Measurements from ENCODE around the gene EVC2.

EVC2 gene

GRCh38 chr4:5708449-5709206 is at the start of gene EVC2:
Gene EVC2, minus strand, starts transcription at chr4:5708559. Its CDS starts 46 bp downstream, at chr4:5708513.
- H3K9me3 Mint-ChIP-seq: peaks cover 11% of the 10 kb centered on the region
- peaks cover 3% of the 10 kb centered on the region for H3K36me3 Mint-ChIP-seq
- ATAC-seq (ENCODE audit: low read depth) (no peak), DNase-seq (ENCODE audit: low spot score in 2 of 2) (no peak)
- peak within 1 kb of the TSS; percentile 37 for H3K4me3 Mint-ChIP-seq
- peaks cover 7% of the 10 kb centered on the region for H3K4me1 Mint-ChIP-seq
- H3K27ac Mint-ChIP-seq: no peak within 1 kb of the TSS
- peaks cover 28% of the 10 kb centered on the region for H3K27me3 Mint-ChIP-seq

- Mint-ChIP-seq H3K27me3 (peaks cover 3% of the 10 kb centered on the region), H3K36me3 (no peaks in the 10 kb centered on the region), H3K4me1 (no peaks in the 10 kb centered on the region)
Observed at GRCh38 chr4:5757954-5758353, 49.6 kb upstream of the EVC2 start.

GRCh38 chr4:5757536-5757935 is 49.2 kb upstream of the EVC2 start:
- Mint-ChIP-seq H3K4me1 (no peaks in the 10 kb centered on the region), H3K9me3 (peaks cover 2% of the 10 kb centered on the region), H3K27ac (no peak overlapping the region), H3K27me3 (peaks cover 3% of the 10 kb centered on the region), H3K4me3 (no peak overlapping the region), H3K36me3 (no peaks in the 10 kb centered on the region)
- DNase-seq (ENCODE audit: low spot score in 2 of 2) (no peak), ATAC-seq (ENCODE audit: low read depth) (no peak)

More at GRCh38 chr4:5757954-5758353, 49.6 kb upstream of the EVC2 start:
- Mint-ChIP-seq H3K4me3 (no peak overlapping the region), H3K9me3 (peaks cover 2% of the 10 kb centered on the region), H3K27ac (no peak overlapping the region)
- ATAC-seq (ENCODE audit: low read depth) (no peak), DNase-seq (ENCODE audit: low spot score in 2 of 2) (no peak)

- Mint-ChIP-seq H3K4me3 (no peak overlapping the region), H3K4me1 (no peaks in the 10 kb centered on the region), H3K27me3 (peaks cover 3% of the 10 kb centered on the region), H3K36me3 (no peaks in the 10 kb centered on the region), H3K9me3 (peaks cover 2% of the 10 kb centered on the region), H3K27ac (no peak overlapping the region)
- ATAC-seq (ENCODE audit: low read depth) (no peak), DNase-seq (ENCODE audit: low spot score in 2 of 2) (no peak)
Observed at GRCh38 chr4:5757091-5757490, 48.7 kb upstream of the EVC2 start.

- ATAC-seq (ENCODE audit: low read depth): no peak
- Mint-ChIP-seq H3K27me3 (peaks cover 3% of the 10 kb centered on the region), H3K27ac (no peak overlapping the region), H3K4me1 (no peaks in the 10 kb centered on the region), H3K4me3 (no peak overlapping the region), H3K36me3 (no peaks in the 10 kb centered on the region), H3K9me3 (peaks cover 2% of the 10 kb centered on the region)
- DNase-seq (ENCODE audit: low spot score in 2 of 2): no peak
Observed at GRCh38 chr4:5756271-5756670, 47.9 kb upstream of the EVC2 start.

- Mint-ChIP-seq H3K27ac (no peak overlapping the region), H3K4me1 (no peaks in the 10 kb centered on the region), H3K4me3 (no peak overlapping the region), H3K36me3 (no peaks in the 10 kb centered on the region), H3K27me3 (peaks cover 3% of the 10 kb centered on the region), H3K9me3 (peaks cover 2% of the 10 kb centered on the region)
- no peak for ATAC-seq (ENCODE audit: low read depth)
- DNase-seq (ENCODE audit: low spot score in 2 of 2): no peak
Observed at GRCh38 chr4:5755679-5756078, 47.3 kb upstream of the EVC2 start.

- DNase-seq (ENCODE audit: low spot score in 2 of 2) (no peak), ATAC-seq (ENCODE audit: low read depth) (no peak)
- H3K27me3 Mint-ChIP-seq: peaks cover 3% of the 10 kb centered on the region
- H3K4me1 Mint-ChIP-seq: no peaks in the 10 kb centered on the region
- H3K36me3 Mint-ChIP-seq: no peaks in the 10 kb centered on the region
- peaks cover 2% of the 10 kb centered on the region for H3K9me3 Mint-ChIP-seq
- no peak overlapping the region for H3K4me3 Mint-ChIP-seq
- H3K27ac Mint-ChIP-seq: no peak overlapping the region
Observed at GRCh38 chr4:5755161-5755560, 46.8 kb upstream of the EVC2 start.

GRCh38 chr4:5754529-5754881 is 46.1 kb upstream of the EVC2 start:
- H3K4me3 Mint-ChIP-seq: no peak overlapping the region
- peaks cover 3% of the 10 kb centered on the region for H3K27me3 Mint-ChIP-seq
- no peak for ATAC-seq (ENCODE audit: low read depth)
- no peak overlapping the region for H3K27ac Mint-ChIP-seq
- H3K4me1 Mint-ChIP-seq: no peaks in the 10 kb centered on the region
- no peaks in the 10 kb centered on the region for H3K9me3 Mint-ChIP-seq
- no peak for DNase-seq (ENCODE audit: low spot score in 2 of 2)
- no peaks in the 10 kb centered on the region for H3K36me3 Mint-ChIP-seq

- H3K27me3 Mint-ChIP-seq: peaks cover 3% of the 10 kb centered on the region
- H3K36me3 Mint-ChIP-seq: no peaks in the 10 kb centered on the region
- H3K4me3 Mint-ChIP-seq: no peak overlapping the region
- DNase-seq (ENCODE audit: low spot score in 2 of 2): no peak
- H3K4me1 Mint-ChIP-seq: no peaks in the 10 kb centered on the region
- H3K27ac Mint-ChIP-seq: no peak overlapping the region
- no peak for ATAC-seq (ENCODE audit: low read depth)
- H3K9me3 Mint-ChIP-seq: no peaks in the 10 kb centered on the region
Observed at GRCh38 chr4:5753766-5754528, 45.6 kb upstream of the EVC2 start.

GRCh38 chr4:5753366-5753765 is 45.0 kb upstream of the EVC2 start:
- Mint-ChIP-seq H3K4me3 (no peak overlapping the region), H3K27ac (no peak overlapping the region), H3K27me3 (peaks cover 4% of the 10 kb centered on the region), H3K9me3 (peaks cover 1% of the 10 kb centered on the region), H3K4me1 (no peaks in the 10 kb centered on the region), H3K36me3 (no peaks in the 10 kb centered on the region)
- ATAC-seq (ENCODE audit: low read depth) (no peak), DNase-seq (ENCODE audit: low spot score in 2 of 2) (no peak)

GRCh38 chr4:5752376-5753184 is 44.2 kb upstream of the EVC2 start:
- Mint-ChIP-seq H3K27ac (no peak overlapping the region), H3K4me3 (no peak overlapping the region), H3K27me3 (peaks cover 4% of the 10 kb centered on the region), H3K4me1 (no peaks in the 10 kb centered on the region), H3K9me3 (peaks cover 1% of the 10 kb centered on the region), H3K36me3 (no peaks in the 10 kb centered on the region)
- DNase-seq (ENCODE audit: low spot score in 2 of 2) (no peak), ATAC-seq (ENCODE audit: low read depth) (no peak)

GRCh38 chr4:5751666-5752375 is 43.5 kb upstream of the EVC2 start:
- DNase-seq (ENCODE audit: low spot score in 2 of 2) (no peak), ATAC-seq (ENCODE audit: low read depth) (no peak)
- Mint-ChIP-seq H3K27ac (no peak overlapping the region), H3K27me3 (peaks cover 4% of the 10 kb centered on the region), H3K4me1 (no peaks in the 10 kb centered on the region), H3K36me3 (no peaks in the 10 kb centered on the region), H3K9me3 (peaks cover 1% of the 10 kb centered on the region), H3K4me3 (no peak overlapping the region)

GRCh38 chr4:5750946-5751665 is 42.7 kb upstream of the EVC2 start:
- Mint-ChIP-seq H3K36me3 (no peaks in the 10 kb centered on the region), H3K27me3 (peaks cover 4% of the 10 kb centered on the region), H3K4me1 (no peaks in the 10 kb centered on the region), H3K9me3 (peaks cover 1% of the 10 kb centered on the region), H3K27ac (no peak overlapping the region), H3K4me3 (no peak overlapping the region)
- ATAC-seq (ENCODE audit: low read depth) (no peak), DNase-seq (ENCODE audit: low spot score in 2 of 2) (no peak)

Data from memory B cell (primary cell).